Upper lobe of left lung (tissue), 4 donors: ENCODE data around the gene BHLHE40.

ENCODE experiments used
- EP300 ChIP-seq, 4 donors: sonication (generic); formaldehyde crosslinking; IDR thresholded peaks; one replicate each; pipeline ENCODE4 v1.5.1; 2017; ENCODE audit warnings: antibody characterized with exemption in 4 of 4, control low read depth in 2 of 4
- POLR2A ChIP-seq, 4 donors: fragments of 450-650 bp; IDR thresholded peaks; one replicate each; pipeline ENCODE4 v1.5.1; 2016 to 2017; ENCODE audit warnings: antibody characterized with exemption in 4 of 4, mild to moderate bottlenecking in 2 of 4
- POLR2AphosphoS5 ChIP-seq, 2 donors: sonication (generic); formaldehyde crosslinking; IDR thresholded peaks; one replicate each; pipeline ENCODE4 v1.5.1; 2017; ENCODE audit warnings: antibody characterized with exemption in 2 of 2
- TF ChIP-seq, protein P1 (sequence below), 6 experiments: fragments of 450-650 bp in 4 of 6; fragments of 200-600 bp in 2 of 6; sonication (generic) in 2 of 6; IDR thresholded peaks; one replicate each; pipeline ENCODE4 v1.5.1; 2016 to 2019; ENCODE audit warnings: antibody characterized with exemption in 6 of 6

DNA sequence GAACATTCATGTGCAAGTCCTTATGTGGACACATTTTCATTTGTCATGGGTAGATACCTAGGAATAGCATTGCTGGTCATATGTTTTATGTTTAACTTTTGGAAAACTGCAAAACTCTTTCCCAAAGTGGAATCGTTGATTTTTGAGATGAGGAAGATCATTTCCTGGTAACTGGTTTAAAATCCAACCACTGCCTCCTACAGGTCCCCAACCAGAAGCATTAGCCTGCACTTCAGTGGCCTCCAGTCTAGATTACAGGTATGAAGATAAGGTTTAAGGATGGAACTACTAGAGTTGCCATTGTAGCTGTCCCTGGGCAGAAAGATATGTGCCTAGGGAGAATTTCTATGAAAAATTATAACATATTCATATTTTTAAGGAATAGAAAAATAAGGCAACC lies 48.7 kb upstream of the BHLHE40 start:
- TF ChIP-seq, protein P1, sequence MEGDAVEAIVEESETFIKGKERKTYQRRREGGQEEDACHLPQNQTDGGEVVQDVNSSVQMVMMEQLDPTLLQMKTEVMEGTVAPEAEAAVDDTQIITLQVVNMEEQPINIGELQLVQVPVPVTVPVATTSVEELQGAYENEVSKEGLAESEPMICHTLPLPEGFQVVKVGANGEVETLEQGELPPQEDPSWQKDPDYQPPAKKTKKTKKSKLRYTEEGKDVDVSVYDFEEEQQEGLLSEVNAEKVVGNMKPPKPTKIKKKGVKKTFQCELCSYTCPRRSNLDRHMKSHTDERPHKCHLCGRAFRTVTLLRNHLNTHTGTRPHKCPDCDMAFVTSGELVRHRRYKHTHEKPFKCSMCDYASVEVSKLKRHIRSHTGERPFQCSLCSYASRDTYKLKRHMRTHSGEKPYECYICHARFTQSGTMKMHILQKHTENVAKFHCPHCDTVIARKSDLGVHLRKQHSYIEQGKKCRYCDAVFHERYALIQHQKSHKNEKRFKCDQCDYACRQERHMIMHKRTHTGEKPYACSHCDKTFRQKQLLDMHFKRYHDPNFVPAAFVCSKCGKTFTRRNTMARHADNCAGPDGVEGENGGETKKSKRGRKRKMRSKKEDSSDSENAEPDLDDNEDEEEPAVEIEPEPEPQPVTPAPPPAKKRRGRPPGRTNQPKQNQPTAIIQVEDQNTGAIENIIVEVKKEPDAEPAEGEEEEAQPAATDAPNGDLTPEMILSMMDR (IDR thresholded peaks at IDR 0.05) = no peak
- TF ChIP-seq POLR2AphosphoS5 (IDR thresholded peaks at IDR 0.05) (no peak), POLR2A (IDR thresholded peaks at IDR 0.05) (no peak), EP300 (IDR thresholded peaks at IDR 0.05) (no peak)
